Psoas muscle (tissue), 8 donors: ENCODE data around the gene NDUFB10. TPM values are rescaled to one million over a fixed set of nuclear protein-coding genes. Genes with fewer than 3 reads are reported as not detected.

Experiments used
- ATAC-seq, 4 donors: fragments of 200-7000 bp; cut with Tn5 transposase; one replicate each; pipeline ENCODE4 v1.9.1; 2020; ENCODE audit warnings: moderate library complexity in 3 of 4, mild to moderate bottlenecking in 2 of 4
- DNase-seq, 2 donors: peaks; one replicate each; pipeline ENCODE4 v3.0.0-alpha.2; 2020
- H3K27ac ChIP-seq: fragments of 200-600 bp; one replicate; pipeline ENCODE4 v1.8.0; 2022
- H3K27me3 ChIP-seq, 3 donors: fragments of 200-600 bp in 1 of 3; one replicate each; pipeline versions ENCODE4 v1.6.1 to v1.8.0; 2013 to 2022; ENCODE audit warnings: low read length in 2 of 3, mild to moderate bottlenecking in 2 of 3, moderate library complexity in 1 of 3; ENCODE audit not compliant: insufficient read depth in 3 of 3
- H3K36me3 ChIP-seq, 2 donors: fragments of 200-600 bp in 1 of 2; one replicate each; pipeline versions ENCODE4 v1.6.1 to v1.8.0; 2013 to 2022; ENCODE audit warnings: low read depth in 1 of 2, mild to moderate bottlenecking in 1 of 2, moderate library complexity in 1 of 2; ENCODE audit not compliant: insufficient read depth in 1 of 2
- H3K4me1 ChIP-seq: fragments of 200-600 bp; one replicate; pipeline ENCODE4 v1.8.0; 2022
- H3K4me3 ChIP-seq: fragments of 200-600 bp; one replicate; pipeline ENCODE4 v1.8.0; 2022; ENCODE audit warnings: mild to moderate bottlenecking
- H3K9me3 ChIP-seq: fragments of 200-600 bp; one replicate; pipeline ENCODE4 v1.8.0; 2022
- whole genome bisulfite sequencing, 3 donors: extraction: QIAGEN DNeasy Blood & Tissue Kit; methylation state at CpG; one replicate each; pipeline versions ENCODE4 v1.1.6 to v1.1.7; 2013; 5-methylcytosine and 5-hydroxymethylcytosine counted together
- intact Hi-C, 2 donors: fragments of 100-400 bp; cut with DNase I; formaldehyde crosslinking; loops; one replicate each; pipeline versions ENCODE4 v1.11.0 to v1.14.2; 2022
- polyA plus RNA-seq, 3 donors: library from polyadenylated mRNA; stranded (reverse); fragments of 200-250 nt; gene quantifications; one replicate each; pipeline ENCODE4 v1.2.3, GENCODE V29; 2013
- total RNA-seq, 4 donors: library from RNA; stranded (reverse); fragmentation: NEBNext Ultra II Directional in 2 of 4; extraction: Animal tissue kit (Norgen Biotek cat#: 25700) in 2 of 4; gene quantifications; one replicate each; pipeline versions ENCODE4 v1.2.1 to v1.2.4, GENCODE V29; 2021 to 2023
- TF ChIP-seq, protein P1 (sequence below): fragments of 200-600 bp; IDR thresholded peaks from one replicate; pipeline ENCODE4 v1.8.0; 2022; ENCODE audit warnings: antibody characterized with exemption
- donor health status: healthy with polysubstance abuse.
- donor health status: DM: no; HTN: no; CAD: no; lungs with moderate emphysema.
- donor health status: Bipolar disorder and iron deficiency.
- donor health status: healthy.
- donor health status: DM: yes; HTN: yes; CAD: no.
- donor health status: DM: no; HTN: no; CAD: no.
- donor health status: DM: no; HTN: no; CAD: no.
- donor health status: DM: yes; HTN: yes; CAD: no.

Gene NDUFB10
- total and polyA plus RNA-seq, 7 donors = 350 to 870 (median 465) TPM

DNA sequence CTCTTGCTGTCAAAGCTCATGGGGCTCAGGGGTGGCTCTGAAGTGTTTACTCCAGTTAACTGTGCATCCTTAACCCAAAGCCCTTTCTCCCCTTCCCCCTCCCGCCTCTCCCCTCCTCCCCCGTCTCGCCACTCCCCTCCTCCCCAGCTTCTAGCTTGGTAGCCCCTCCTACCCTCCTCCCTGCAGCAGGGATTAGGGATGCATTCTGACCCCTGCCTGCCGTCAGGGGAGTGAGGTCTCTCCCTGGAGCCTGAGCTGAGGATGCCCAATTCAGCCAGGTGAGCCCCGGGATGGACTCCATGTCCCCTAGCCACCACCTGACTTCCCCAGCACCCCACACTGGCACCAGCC lies 42.7 kb upstream of the NDUFB10 start:
- Histone ChIP-seq H3K36me3 (no peaks in the 10 kb centered on the region), H3K27me3 (peaks cover 0 to 71% (median 28%) of the 10 kb centered on the region in 3 donors), H3K9me3 (no peaks in the 10 kb centered on the region), H3K27ac (no peak overlapping the region), H3K4me1 (no peaks in the 10 kb centered on the region), H3K4me3 (no peak overlapping the region)
- ATAC-seq (no peak), DNase-seq (no peak)
- intact Hi-C loops = no loop called here
- TF ChIP-seq, protein P1, sequence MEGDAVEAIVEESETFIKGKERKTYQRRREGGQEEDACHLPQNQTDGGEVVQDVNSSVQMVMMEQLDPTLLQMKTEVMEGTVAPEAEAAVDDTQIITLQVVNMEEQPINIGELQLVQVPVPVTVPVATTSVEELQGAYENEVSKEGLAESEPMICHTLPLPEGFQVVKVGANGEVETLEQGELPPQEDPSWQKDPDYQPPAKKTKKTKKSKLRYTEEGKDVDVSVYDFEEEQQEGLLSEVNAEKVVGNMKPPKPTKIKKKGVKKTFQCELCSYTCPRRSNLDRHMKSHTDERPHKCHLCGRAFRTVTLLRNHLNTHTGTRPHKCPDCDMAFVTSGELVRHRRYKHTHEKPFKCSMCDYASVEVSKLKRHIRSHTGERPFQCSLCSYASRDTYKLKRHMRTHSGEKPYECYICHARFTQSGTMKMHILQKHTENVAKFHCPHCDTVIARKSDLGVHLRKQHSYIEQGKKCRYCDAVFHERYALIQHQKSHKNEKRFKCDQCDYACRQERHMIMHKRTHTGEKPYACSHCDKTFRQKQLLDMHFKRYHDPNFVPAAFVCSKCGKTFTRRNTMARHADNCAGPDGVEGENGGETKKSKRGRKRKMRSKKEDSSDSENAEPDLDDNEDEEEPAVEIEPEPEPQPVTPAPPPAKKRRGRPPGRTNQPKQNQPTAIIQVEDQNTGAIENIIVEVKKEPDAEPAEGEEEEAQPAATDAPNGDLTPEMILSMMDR = no peak
- WGBS, 3 donors = 7 to 12% (median 9%) methylated on average over 4 to 5 of the region's 5 CpGs

- Histone ChIP-seq H3K36me3 (no peaks in the 10 kb centered on the region), H3K27ac (no peak overlapping the region), H3K9me3 (no peaks in the 10 kb centered on the region), H3K4me1 (no peaks in the 10 kb centered on the region), H3K4me3 (no peak overlapping the region), H3K27me3 (peaks cover 0 to 77% (median 26%) of the 10 kb centered on the region in 3 donors)
- ATAC-seq = no peak
- WGBS, 3 donors = 6 to 9% (median 6%) methylated on average over 22 of the region's 22 CpGs
- no peak for DNase-seq
- TF ChIP-seq, protein P1 = no peak
- intact Hi-C loops = no loop called here
Measured at GRCh38 chr16:1917056-1917664, 42.2 kb upstream of the NDUFB10 start.

- Histone ChIP-seq H3K4me3 (no peak overlapping the region), H3K27me3 (peaks cover 0 to 83% (median 27%) of the 10 kb centered on the region in 3 donors), H3K36me3 (no peaks in the 10 kb centered on the region), H3K4me1 (no peaks in the 10 kb centered on the region), H3K27ac (no peak overlapping the region), H3K9me3 (no peaks in the 10 kb centered on the region)
- intact Hi-C loops = no loop called here
- TF ChIP-seq, protein P1 = no peak
- 1 to 2% (median 1%) methylated on average over 38 to 81 of the region's 81 CpGs for WGBS, 3 donors
- ATAC-seq (no peak), DNase-seq (no peak)
Measured at GRCh38 chr16:1917665-1918350, 41.5 kb upstream of the NDUFB10 start.

GRCh38 chr16:1918351-1919326 lies 40.7 kb upstream of the NDUFB10 start, which contains the start of gene HS3ST6:
Gene HS3ST6 (minus strand): TSS chr16:1918415. CDS start chr16:1918323, 92 bp downstream.
- TF ChIP-seq, protein P1 = no peak
- Histone ChIP-seq H3K4me1 (no peaks in the 10 kb centered on the region), H3K27ac (no peak within 1 kb of the TSS), H3K27me3 (peaks cover 0 to 89% (median 32%) of the 10 kb centered on the region in 3 donors), H3K4me3 (no peak within 1 kb of the TSS), H3K9me3 (no peaks in the 10 kb centered on the region), H3K36me3 (no peaks in the 10 kb centered on the region)
- WGBS, 3 donors = 3 to 6% (median 4%) methylated on average over 30 to 69 of the region's 71 CpGs
- DNase-seq (no peak), ATAC-seq (peak in 1 of 4 donors; percentile 19)
- intact Hi-C loops = no loop called here
